Inflammatory macrophage treated with lipopolysaccharide for 1 hour (primary cell): ENCODE measurements around the gene TMTC2.

Source experiments
- DNase-seq, 2 donors: peaks; one replicate each; pipeline ENCODE4 v3.0.0-alpha.2; 2020 to 2022

The TMTC2 gene

GRCh38 chr12:82961835-82962234 lies 275.1 kb downstream of the TMTC2 start:
- DNase-seq, result no peak

GRCh38 chr12:82963956-82964355 lies 277.2 kb downstream of the TMTC2 start:
- DNase-seq, result no peak

GRCh38 chr12:82964446-82964845 lies 277.7 kb downstream of the TMTC2 start:
- DNase-seq, result no peak

- DNase-seq, result peak; percentile 83 to 88
Observed at GRCh38 chr12:82966001-82966559, 279.4 kb downstream of the TMTC2 start.

- no peak for DNase-seq
Observed at GRCh38 chr12:82968631-82969367, 282.1 kb downstream of the TMTC2 start.

GRCh38 chr12:82970614-82971013 lies 283.9 kb downstream of the TMTC2 start:
- DNase-seq, result peak in 1 of 2 donors; percentile 23

GRCh38 chr12:82971584-82971983 lies 284.9 kb downstream of the TMTC2 start:
- DNase-seq, result no peak

GRCh38 chr12:82972624-82973023 lies 285.9 kb downstream of the TMTC2 start:
- no peak for DNase-seq

- no peak for DNase-seq
Observed at GRCh38 chr12:82973592-82973991, 286.9 kb downstream of the TMTC2 start.

- no peak for DNase-seq
Observed at GRCh38 chr12:82981150-82981549, 294.4 kb downstream of the TMTC2 start.

GRCh38 chr12:82994117-82994516 lies 307.4 kb downstream of the TMTC2 start:
- no peak for DNase-seq

GRCh38 chr12:82996168-82996812 lies 309.6 kb downstream of the TMTC2 start:
- no peak for DNase-seq

GRCh38 chr12:82998509-82998908 lies 311.8 kb downstream of the TMTC2 start:
- no peak for DNase-seq

- no peak for DNase-seq
Observed at GRCh38 chr12:83003026-83003425, 316.3 kb downstream of the TMTC2 start.

GRCh38 chr12:83005534-83006197 lies 319.0 kb downstream of the TMTC2 start:
- DNase-seq, result no peak

- DNase-seq, result no peak
Observed at GRCh38 chr12:83008703-83009102, 322.0 kb downstream of the TMTC2 start.

- no peak for DNase-seq
Observed at GRCh38 chr12:83010169-83010804, 323.6 kb downstream of the TMTC2 start.

- no peak for DNase-seq
Observed at GRCh38 chr12:83015390-83016217, 328.9 kb downstream of the TMTC2 start.

GRCh38 chr12:83016218-83016835 lies 329.6 kb downstream of the TMTC2 start:
- DNase-seq, result peak; percentile 2 to 12

- no peak for DNase-seq
Observed at GRCh38 chr12:83016991-83017390, 330.3 kb downstream of the TMTC2 start.

GRCh38 chr12:83018088-83018487 lies 331.4 kb downstream of the TMTC2 start:
- no peak for DNase-seq
